ENCODE data around the gene LSM5. TPM values are rescaled to one million over a fixed set of nuclear protein-coding genes. Genes with fewer than 3 reads are reported as not detected.

The LSM5 gene
- total RNA-seq, 1 donor from 2014 or later = 32.7 TPM

DNA sequence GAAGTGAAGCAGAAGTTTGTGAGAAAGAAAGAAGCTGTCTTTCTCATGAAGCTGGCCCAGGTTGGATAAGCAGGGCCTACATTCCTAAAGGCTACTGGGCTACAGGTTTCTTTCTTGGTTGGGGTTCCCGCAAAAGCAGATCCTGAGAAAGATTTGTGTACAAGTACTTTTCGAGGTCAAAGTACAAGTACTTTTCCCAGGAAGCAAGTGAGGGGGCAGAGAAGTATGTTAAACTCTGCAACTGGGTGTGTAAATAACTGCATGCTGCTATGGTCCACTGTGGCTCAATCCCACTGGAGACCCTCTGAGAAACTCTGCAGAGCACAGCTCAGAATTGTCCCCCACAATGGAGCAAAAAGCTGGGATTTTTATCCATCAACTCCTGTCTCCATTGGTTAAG lies 28.7 kb downstream of the LSM5 start:
- H3K9me3 Mint-ChIP-seq (ENCODE audit: low read depth) = no peaks in the 10 kb centered on the region
- DNase-seq (ENCODE audit: low spot score) = no peak

GRCh38 chr7:32459788-32460187 lies 30.4 kb downstream of the LSM5 start:
- no peaks in the 10 kb centered on the region for H3K27me3 Mint-ChIP-seq (ENCODE audit: low read depth)
- H3K4me3 Mint-ChIP-seq (ENCODE audit: unreplicated experiment) = no peak overlapping the region
- no peaks in the 10 kb centered on the region for H3K9me3 Mint-ChIP-seq (ENCODE audit: low read depth)
- peaks cover 12% of the 10 kb centered on the region for H3K4me1 Mint-ChIP-seq (ENCODE audit: low read depth)
- DNase-seq (ENCODE audit: low spot score) = no peak
- no peak overlapping the region for H3K27ac Mint-ChIP-seq (ENCODE audit: unreplicated experiment)
- TF ChIP-seq CTCF (IDR thresholded peaks at IDR 0.05) = no peak
- H3K36me3 Mint-ChIP-seq (ENCODE audit: low read depth) = no peaks in the 10 kb centered on the region

More for the DNA sequence above, 28.7 kb downstream of the LSM5 start:
- H3K27me3 Mint-ChIP-seq (ENCODE audit: low read depth) = no peaks in the 10 kb centered on the region
- TF ChIP-seq CTCF (IDR thresholded peaks at IDR 0.05) = no peak
- H3K4me1 Mint-ChIP-seq (ENCODE audit: low read depth) = peaks cover 12% of the 10 kb centered on the region
- no peak overlapping the region for H3K27ac Mint-ChIP-seq (ENCODE audit: unreplicated experiment)
- H3K4me3 Mint-ChIP-seq (ENCODE audit: unreplicated experiment) = no peak overlapping the region
- no peaks in the 10 kb centered on the region for H3K36me3 Mint-ChIP-seq (ENCODE audit: low read depth)

- Mint-ChIP-seq H3K27me3 (ENCODE audit: low read depth) (peaks cover 3% of the 10 kb centered on the region), H3K27ac (ENCODE audit: unreplicated experiment) (no peak overlapping the region), H3K36me3 (ENCODE audit: low read depth) (no peaks in the 10 kb centered on the region), H3K9me3 (ENCODE audit: low read depth) (peaks cover 3% of the 10 kb centered on the region), H3K4me3 (ENCODE audit: unreplicated experiment) (no peak overlapping the region), H3K4me1 (ENCODE audit: low read depth) (peaks cover 11% of the 10 kb centered on the region)
- TF ChIP-seq CTCF (IDR thresholded peaks at IDR 0.05) = no peak
- DNase-seq (ENCODE audit: low spot score) = no peak
Measured at GRCh38 chr7:32458025-32458424, 32.2 kb downstream of the LSM5 start.

- H3K27me3 Mint-ChIP-seq (ENCODE audit: low read depth) = peaks cover 12% of the 10 kb centered on the region
- DNase-seq (ENCODE audit: low spot score) = no peak
- peaks cover 6% of the 10 kb centered on the region for H3K9me3 Mint-ChIP-seq (ENCODE audit: low read depth)
- no peaks in the 10 kb centered on the region for H3K36me3 Mint-ChIP-seq (ENCODE audit: low read depth)
- no peaks in the 10 kb centered on the region for H3K4me1 Mint-ChIP-seq (ENCODE audit: low read depth)
- no peak overlapping the region for H3K27ac Mint-ChIP-seq (ENCODE audit: unreplicated experiment)
- no peak for TF ChIP-seq CTCF (IDR thresholded peaks at IDR 0.05)
- no peak overlapping the region for H3K4me3 Mint-ChIP-seq (ENCODE audit: unreplicated experiment)
Measured at GRCh38 chr7:32453341-32454011, 36.7 kb downstream of the LSM5 start.

DNA sequence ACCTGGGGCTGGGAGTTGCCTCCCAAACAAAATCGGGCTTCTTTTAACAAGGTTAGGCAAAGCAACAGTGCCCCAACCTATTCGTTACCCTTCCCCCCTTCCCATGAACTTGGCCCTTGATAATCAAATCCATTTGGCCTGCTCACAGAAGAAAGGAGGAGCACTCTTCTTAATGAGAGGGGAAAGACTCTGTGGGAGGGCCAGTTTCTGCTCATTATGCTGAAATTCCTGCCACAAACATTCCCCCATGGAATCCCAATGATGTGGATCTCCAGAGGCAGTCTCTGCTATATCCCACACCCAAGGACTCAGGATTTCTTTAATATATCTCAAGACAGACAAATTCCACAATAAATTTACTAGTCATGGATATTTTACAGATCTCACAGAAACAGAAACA lies 43.0 kb downstream of the LSM5 start:
- no peak overlapping the region for H3K27ac Mint-ChIP-seq (ENCODE audit: unreplicated experiment)
- no peak overlapping the region for H3K4me3 Mint-ChIP-seq (ENCODE audit: unreplicated experiment)
- H3K27me3 Mint-ChIP-seq (ENCODE audit: low read depth) = peaks cover 16% of the 10 kb centered on the region
- TF ChIP-seq CTCF (IDR thresholded peaks at IDR 0.05) = no peak
- DNase-seq (ENCODE audit: low spot score) = no peak
- H3K36me3 Mint-ChIP-seq (ENCODE audit: low read depth) = no peaks in the 10 kb centered on the region
- H3K9me3 Mint-ChIP-seq (ENCODE audit: low read depth) = peaks cover 9% of the 10 kb centered on the region
- H3K4me1 Mint-ChIP-seq (ENCODE audit: low read depth) = no peaks in the 10 kb centered on the region

All from chondrocyte (in vitro differentiated cells).